Measurements from ENCODE around the gene KRTAP4-16. TPM values are rescaled to one million over a fixed set of nuclear protein-coding genes. Genes with fewer than 3 reads are reported as not detected.
"Not testable (repeated sequence)": the region's sequence is repeated elsewhere in the genome, so short reads cannot be mapped to it uniquely, and the experiment has no call there.

Gene KRTAP4-16
- total and polyA plus RNA-seq, 5 donors from 2014 or later = not detected

DNA sequence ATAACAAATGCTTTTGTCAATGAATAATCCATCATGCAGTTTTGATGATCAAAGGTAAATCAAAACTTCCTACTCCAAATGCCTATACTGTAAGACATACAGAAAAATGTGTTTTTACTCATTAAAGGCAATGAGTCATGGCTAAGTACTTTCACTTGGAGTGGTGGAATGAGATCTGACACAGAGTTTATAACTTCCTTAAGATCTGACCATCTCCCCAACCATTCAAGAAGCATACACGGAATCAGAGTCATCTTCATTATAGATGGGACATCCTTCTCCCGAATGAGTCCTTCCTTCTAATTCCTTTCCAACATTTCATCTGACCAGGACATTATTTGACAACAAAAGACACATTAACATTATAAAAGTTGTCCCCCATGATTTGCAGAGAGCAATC, 18.6 kb downstream of the KRTAP4-16 start:
- H3K4me3 ChIP-seq (ENCODE audit: low read depth, low read length); H3K27me3 ChIP-seq (ENCODE audit: control insufficient read depth, insufficient read depth, low read length); H3K4me1 ChIP-seq (ENCODE audit: control insufficient read depth, insufficient read depth, low read length, poor library complexity, severe bottlenecking); H3K9me3 ChIP-seq (ENCODE audit: control insufficient read depth in 2 of 2, low read length in 2 of 2); DNase-seq; H3K36me3 ChIP-seq (ENCODE audit: control insufficient read depth, insufficient read depth, low read length); H3K4me1 Mint-ChIP-seq; H3K36me3 Mint-ChIP-seq; H3K4me3 Mint-ChIP-seq; H3K27ac Mint-ChIP-seq; ATAC-seq (ENCODE audit: low read depth in 2 of 2); H3K9me3 Mint-ChIP-seq; H3K27ac ChIP-seq (ENCODE audit: insufficient read depth, low read length, poor library complexity, severe bottlenecking): not testable (repeated sequence)
- H3K27me3 Mint-ChIP-seq = peaks cover 26% of the 10 kb centered on the region

DNA sequence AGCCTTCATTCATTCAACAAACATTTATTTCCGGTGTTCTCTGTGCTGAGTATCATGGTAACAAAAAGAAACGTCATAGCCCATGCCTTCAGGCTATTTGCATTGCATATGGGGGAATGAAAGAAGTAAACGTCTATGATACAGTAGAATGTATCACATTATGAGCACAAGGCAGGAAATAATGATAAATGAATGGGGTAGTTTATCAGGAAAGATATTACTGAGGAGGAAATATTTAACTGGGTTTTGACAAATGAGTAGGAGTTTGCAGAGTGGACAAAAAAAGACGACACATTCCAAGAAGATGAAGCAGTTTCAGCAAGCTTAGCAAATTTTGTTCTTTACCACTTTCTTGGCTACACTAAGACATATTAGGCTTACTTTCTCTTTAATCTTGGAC, 19.4 kb downstream of the KRTAP4-16 start:
- Mint-ChIP-seq H3K27ac (no peak overlapping the region), H3K4me1 (no peaks in the 10 kb centered on the region), H3K36me3 (no peaks in the 10 kb centered on the region), H3K4me3 (no peak overlapping the region), H3K9me3 (peaks cover 0 to 3% (median 0%) of the 10 kb centered on the region in 7 donors), H3K27me3 (peaks cover 27% of the 10 kb centered on the region)
- H3K9me3 ChIP-seq (ENCODE audit: control insufficient read depth in 2 of 2, low read length in 2 of 2) = no peaks in the 10 kb centered on the region
- peaks cover 3% of the 10 kb centered on the region for H3K27me3 ChIP-seq (ENCODE audit: control insufficient read depth, insufficient read depth, low read length)
- H3K27ac ChIP-seq (ENCODE audit: insufficient read depth, low read length, poor library complexity, severe bottlenecking) = no peak overlapping the region
- H3K4me1 ChIP-seq (ENCODE audit: control insufficient read depth, insufficient read depth, low read length, poor library complexity, severe bottlenecking) = no peaks in the 10 kb centered on the region
- H3K36me3 ChIP-seq (ENCODE audit: control insufficient read depth, insufficient read depth, low read length) = no peaks in the 10 kb centered on the region
- DNase-seq (no peak), ATAC-seq (ENCODE audit: low read depth in 2 of 2) (no peak)
- H3K4me3 ChIP-seq (ENCODE audit: low read depth, low read length) = no peak overlapping the region

DNA sequence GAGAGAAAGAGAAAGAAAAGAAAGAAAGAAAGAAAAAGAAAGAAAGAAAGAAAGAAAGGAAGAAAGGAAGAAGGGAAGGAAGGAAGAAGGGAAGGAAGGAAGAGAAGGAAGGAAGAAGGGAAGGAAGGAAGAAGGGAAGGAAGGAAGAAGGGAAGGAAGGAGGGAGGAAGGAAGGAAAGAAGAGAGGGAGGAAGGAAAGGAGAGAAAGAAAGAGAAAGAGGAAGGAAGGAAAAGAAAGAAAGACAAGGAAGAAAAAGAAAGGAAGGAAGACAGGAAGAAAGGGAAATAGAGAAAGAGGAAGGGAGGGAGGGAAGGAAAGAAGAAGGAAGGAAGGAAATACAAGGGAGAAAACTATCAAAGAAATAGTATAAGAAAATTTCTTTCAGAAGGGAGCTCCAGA, 25.2 kb downstream of the KRTAP4-16 start:
- Mint-ChIP-seq H3K9me3 (peaks cover 0 to 3% (median 0%) of the 10 kb centered on the region in 7 donors), H3K4me3 (no peak overlapping the region), H3K27me3 (peaks cover 25% of the 10 kb centered on the region), H3K27ac (no peak overlapping the region), H3K4me1 (peaks cover 0 to 2% (median 0%) of the 10 kb centered on the region in 4 donors), H3K36me3 (no peaks in the 10 kb centered on the region)
- Histone ChIP-seq H3K36me3 (ENCODE audit: control insufficient read depth, insufficient read depth, low read length) (no peaks in the 10 kb centered on the region), H3K4me3 (ENCODE audit: low read depth, low read length) (no peak overlapping the region), H3K4me1 (ENCODE audit: control insufficient read depth, insufficient read depth, low read length, poor library complexity, severe bottlenecking) (no peaks in the 10 kb centered on the region), H3K27ac (ENCODE audit: insufficient read depth, low read length, poor library complexity, severe bottlenecking) (no peak overlapping the region), H3K9me3 (ENCODE audit: control insufficient read depth in 2 of 2, low read length in 2 of 2) (no peaks in the 10 kb centered on the region), H3K27me3 (ENCODE audit: control insufficient read depth, insufficient read depth, low read length) (peaks cover 13% of the 10 kb centered on the region)
- DNase-seq (no peak), ATAC-seq (ENCODE audit: low read depth in 2 of 2) (no peak)

DNA sequence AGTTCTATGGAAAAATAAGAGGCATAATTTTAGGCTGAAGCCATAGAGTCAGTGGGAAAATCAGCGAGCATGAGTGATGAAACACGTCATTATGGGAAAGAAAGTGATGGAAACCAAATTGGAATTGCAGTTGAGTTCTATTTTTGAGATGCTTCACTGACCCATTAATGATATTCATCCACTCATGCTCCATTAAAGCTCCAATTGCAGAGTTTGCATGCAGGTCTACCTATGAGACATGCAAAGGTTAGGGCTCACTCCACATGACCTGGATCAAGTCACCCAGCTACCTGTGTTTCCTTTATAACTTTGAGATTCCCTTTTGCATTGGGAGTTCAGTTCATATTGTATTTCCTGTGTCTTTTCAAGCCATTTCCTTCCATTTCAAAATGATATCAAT, 28.3 kb downstream of the KRTAP4-16 start:
- H3K9me3 Mint-ChIP-seq = peaks cover 0 to 3% (median 0%) of the 10 kb centered on the region in 7 donors
- H3K4me3 Mint-ChIP-seq = no peak overlapping the region
- no peaks in the 10 kb centered on the region for H3K9me3 ChIP-seq (ENCODE audit: control insufficient read depth in 2 of 2, low read length in 2 of 2)
- peaks cover 0 to 2% (median 0%) of the 10 kb centered on the region in 4 donors for H3K4me1 Mint-ChIP-seq
- peaks cover 10% of the 10 kb centered on the region for H3K27me3 ChIP-seq (ENCODE audit: control insufficient read depth, insufficient read depth, low read length)
- no peaks in the 10 kb centered on the region for H3K36me3 ChIP-seq (ENCODE audit: control insufficient read depth, insufficient read depth, low read length)
- DNase-seq (no peak), ATAC-seq (ENCODE audit: low read depth in 2 of 2) (no peak)
- no peak overlapping the region for H3K4me3 ChIP-seq (ENCODE audit: low read depth, low read length)
- no peak overlapping the region for H3K27ac Mint-ChIP-seq
- no peaks in the 10 kb centered on the region for H3K36me3 Mint-ChIP-seq
- H3K27me3 Mint-ChIP-seq = peaks cover 21% of the 10 kb centered on the region
- no peak overlapping the region for H3K27ac ChIP-seq (ENCODE audit: insufficient read depth, low read length, poor library complexity, severe bottlenecking)
- H3K4me1 ChIP-seq (ENCODE audit: control insufficient read depth, insufficient read depth, low read length, poor library complexity, severe bottlenecking) = no peaks in the 10 kb centered on the region

DNA sequence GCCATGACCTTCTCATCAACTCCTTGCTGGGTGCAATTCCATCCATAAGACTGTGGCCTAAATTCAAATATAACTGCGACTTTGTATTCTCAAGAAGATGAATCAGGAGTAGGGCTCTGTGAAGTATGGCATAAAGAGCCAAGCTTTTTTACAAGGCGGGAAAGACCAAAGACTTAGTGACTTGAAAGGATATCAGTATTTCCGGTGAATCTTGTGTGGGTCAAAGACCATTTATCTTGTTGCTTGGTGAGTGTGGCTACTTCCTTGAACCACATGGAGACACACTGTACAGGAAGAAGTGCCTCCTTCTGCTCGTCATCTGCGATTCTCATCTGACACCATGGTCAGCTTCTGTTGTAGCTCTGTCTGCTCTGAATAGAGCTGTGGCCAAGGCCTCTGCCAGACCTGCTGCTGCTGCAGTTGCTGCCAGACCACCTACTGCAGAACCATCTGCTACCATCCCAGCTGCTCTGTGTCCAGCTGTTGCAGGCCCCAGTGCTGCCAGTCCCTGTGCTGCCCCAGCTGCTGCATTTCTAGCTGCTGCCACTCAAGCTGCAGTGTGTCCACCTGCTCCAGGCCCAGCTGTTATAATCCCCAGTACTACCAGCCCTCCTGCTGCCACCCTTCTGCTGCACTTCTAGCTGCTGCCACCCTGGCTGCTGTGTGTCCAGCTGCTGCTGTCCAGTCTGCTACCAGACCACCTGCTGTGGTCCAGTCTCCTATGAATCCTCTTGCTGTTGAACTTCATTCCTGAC, 30.2 kb downstream of the KRTAP4-16 start:
- Mint-ChIP-seq H3K27ac (peak overlapping the region in 1 of 3 donors; percentile 33), H3K27me3 (peaks cover 13% of the 10 kb centered on the region), H3K4me1 (peaks cover 0 to 2% (median 0%) of the 10 kb centered on the region in 4 donors), H3K4me3 (no peak overlapping the region), H3K9me3 (peaks cover 0 to 1% (median 0%) of the 10 kb centered on the region in 7 donors), H3K36me3 (no peaks in the 10 kb centered on the region)
- DNase-seq (no peak), ATAC-seq (ENCODE audit: low read depth in 2 of 2) (no peak)
- no peaks in the 10 kb centered on the region for H3K9me3 ChIP-seq (ENCODE audit: control insufficient read depth in 2 of 2, low read length in 2 of 2)
- H3K4me1 ChIP-seq (ENCODE audit: control insufficient read depth, insufficient read depth, low read length, poor library complexity, severe bottlenecking) = no peaks in the 10 kb centered on the region
- H3K27me3 ChIP-seq (ENCODE audit: control insufficient read depth, insufficient read depth, low read length) = peaks cover 7% of the 10 kb centered on the region
- H3K27ac ChIP-seq (ENCODE audit: insufficient read depth, low read length, poor library complexity, severe bottlenecking) = no peak overlapping the region
- H3K4me3 ChIP-seq (ENCODE audit: low read depth, low read length) = no peak overlapping the region
- H3K36me3 ChIP-seq (ENCODE audit: control insufficient read depth, insufficient read depth, low read length) = no peaks in the 10 kb centered on the region

DNA sequence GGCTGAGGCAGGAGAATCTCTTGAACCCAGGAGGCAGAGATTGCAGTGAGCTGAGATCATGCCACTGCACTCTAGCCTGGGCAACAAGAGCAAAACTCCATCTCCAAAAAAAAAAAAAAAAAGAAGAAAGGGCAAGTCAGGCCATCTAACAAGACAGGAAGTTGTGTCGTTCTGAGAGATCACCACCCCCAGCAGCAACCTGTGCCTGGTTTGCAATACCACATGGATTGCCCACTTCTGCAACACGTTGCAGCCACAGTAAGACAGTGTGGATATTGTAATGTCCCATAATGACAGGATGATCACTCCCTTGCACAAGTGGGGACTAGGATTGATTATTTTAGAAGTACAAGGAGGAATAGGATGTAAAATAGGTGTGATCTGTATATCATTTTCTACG, 33.0 kb downstream of the KRTAP4-16 start:
- no peak overlapping the region for H3K4me3 ChIP-seq (ENCODE audit: low read depth, low read length)
- Mint-ChIP-seq H3K36me3 (no peaks in the 10 kb centered on the region), H3K9me3 (no peaks in the 10 kb centered on the region), H3K4me1 (peaks cover 0 to 2% (median 0%) of the 10 kb centered on the region in 4 donors), H3K4me3 (no peak overlapping the region), H3K27ac (no peak overlapping the region), H3K27me3 (no peaks in the 10 kb centered on the region)
- H3K4me1 ChIP-seq (ENCODE audit: control insufficient read depth, insufficient read depth, low read length, poor library complexity, severe bottlenecking) = no peaks in the 10 kb centered on the region
- H3K27me3 ChIP-seq (ENCODE audit: control insufficient read depth, insufficient read depth, low read length) = no peaks in the 10 kb centered on the region
- ATAC-seq (ENCODE audit: low read depth in 2 of 2) = no peak
- H3K36me3 ChIP-seq (ENCODE audit: control insufficient read depth, insufficient read depth, low read length) = no peaks in the 10 kb centered on the region
- DNase-seq = no peak
- H3K9me3 ChIP-seq (ENCODE audit: control insufficient read depth in 2 of 2, low read length in 2 of 2) = no peaks in the 10 kb centered on the region
- no peak overlapping the region for H3K27ac ChIP-seq (ENCODE audit: insufficient read depth, low read length, poor library complexity, severe bottlenecking)

DNA sequence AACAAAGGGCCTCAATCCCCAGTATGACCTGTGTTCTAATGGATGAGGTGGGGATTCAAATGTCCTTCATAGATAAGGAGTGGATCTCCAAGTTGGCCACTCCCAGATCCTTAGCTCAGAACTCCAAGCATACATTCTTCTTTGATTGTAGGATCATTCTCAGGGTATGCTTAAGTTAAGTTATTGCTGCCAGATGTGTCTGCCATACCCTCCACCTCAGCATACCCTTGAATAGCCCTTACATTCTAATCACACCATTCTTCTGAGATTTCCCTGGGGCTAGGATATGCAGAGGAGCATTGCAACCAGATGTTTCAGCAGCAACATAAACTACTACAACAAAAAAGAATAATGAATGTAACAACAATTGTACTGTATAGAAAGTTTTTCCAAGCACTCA, 34.7 kb downstream of the KRTAP4-16 start:
- H3K27ac Mint-ChIP-seq = peak overlapping the region in 1 of 3 donors; percentile 5
- Histone ChIP-seq H3K9me3 (ENCODE audit: control insufficient read depth in 2 of 2, low read length in 2 of 2) (no peaks in the 10 kb centered on the region), H3K27me3 (ENCODE audit: control insufficient read depth, insufficient read depth, low read length) (peaks cover 4% of the 10 kb centered on the region), H3K4me1 (ENCODE audit: control insufficient read depth, insufficient read depth, low read length, poor library complexity, severe bottlenecking) (no peaks in the 10 kb centered on the region), H3K27ac (ENCODE audit: insufficient read depth, low read length, poor library complexity, severe bottlenecking) (no peak overlapping the region), H3K4me3 (ENCODE audit: low read depth, low read length) (no peak overlapping the region), H3K36me3 (ENCODE audit: control insufficient read depth, insufficient read depth, low read length) (no peaks in the 10 kb centered on the region)
- no peaks in the 10 kb centered on the region for H3K36me3 Mint-ChIP-seq
- ATAC-seq (ENCODE audit: low read depth in 2 of 2) = no peak
- H3K27me3 Mint-ChIP-seq = peaks cover 2% of the 10 kb centered on the region
- DNase-seq = no peak
- peaks cover 0 to 1% (median 0%) of the 10 kb centered on the region in 4 donors for H3K4me1 Mint-ChIP-seq
- no peaks in the 10 kb centered on the region for H3K9me3 Mint-ChIP-seq
- H3K4me3 Mint-ChIP-seq = no peak overlapping the region
